K562 (cell line): Measurements from ENCODE around the gene CACNA1C. TPM values are rescaled to one million over a fixed set of nuclear protein-coding genes. Genes with fewer than 3 reads are reported as not detected.

Source experiments
- ATAC-seq: fragments of 200-7000 bp; cut with Tn5 transposase; 3 replicates; pipeline ENCODE4 v1.9.1; 2020; ENCODE audit warnings: moderate library complexity
- BruUV-seq: library from RNA; stranded (reverse); fragments of 400-500 nt; replicated peaks from 2 replicates; lab custom pipeline; 2021; lab: Mats Ljungman, UMichigan
- CTCF ChIA-PET: fragments of 300-600 bp; formaldehyde crosslinking; extraction: SDS; loops from one replicate; lab custom pipeline; 2021; ENCODE audit warnings: low intra/inter-chr PET ratio; lab: Yijun Ruan, JAX
- POLR2A ChIA-PET: fragments of 300-600, 350-650 bp; sonication (Branson Sonifier 250); formaldehyde crosslinking; extraction: SDS; loops from one replicate; lab custom pipeline; 2021; ENCODE audit warnings: antibody characterized with exemption, inconsistent platforms; lab: Yijun Ruan, JAX
- DNase-seq, 4 experiments: peaks; one replicate each; pipeline versions ENCODE4 v3.0.0 to v3.0.0-alpha.2; 2011 to 2018; ENCODE audit warnings: low spot score in 3 of 4, mixed read lengths in 3 of 4; ENCODE audit errors: extremely low read depth in 1 of 4
- FAIRE-seq: peaks from 2 replicates; lab custom pipeline; 2011; peaks lifted over from hg19 to GRCh38; lab: Jason Lieb, UNC
- H2AFZ ChIP-seq: 2 replicates; pipeline ENCODE4 v1.6.0; 2011; ENCODE audit warnings: low read depth, low read length, control low read depth, inconsistent platforms
- H3K27ac ChIP-seq: fragments of 200-600 bp; 3 replicates; pipeline ENCODE4 v1.8.0; 2011; ENCODE audit warnings: low read depth, mild to moderate bottlenecking, control low read depth, inconsistent platforms, low read length, moderate library complexity, mixed read lengths; ENCODE audit errors: extremely low read depth
- H3K27me3 ChIP-seq, 2 experiments: fragments of 300-600 bp in 1 of 2; 2 replicates in 1 of 2; 3 replicates in 1 of 2; pipeline versions ENCODE4 v1.6.0 to v1.8.0; 2011; ENCODE audit warnings: inconsistent platforms in 2 of 2, low read length in 2 of 2, mild to moderate bottlenecking in 1 of 2, mixed read lengths in 1 of 2, moderate library complexity in 1 of 2; ENCODE audit not compliant: control insufficient read depth in 2 of 2, insufficient read depth in 2 of 2
- H3K36me3 ChIP-seq: fragments of 300-600 bp; 3 replicates; pipeline ENCODE4 v1.8.0; 2011; ENCODE audit warnings: mild to moderate bottlenecking, low read length, inconsistent platforms; ENCODE audit not compliant: control insufficient read depth, insufficient read depth
- H3K4me1 ChIP-seq, 2 experiments: fragments of 200-600 bp in 1 of 2; replicated peaks in 1 of 2; 2 replicates in 1 of 2; 3 replicates in 1 of 2; pipeline versions ENCODE4 v1.5.1 to v1.8.0; 2011; ENCODE audit warnings: inconsistent platforms in 2 of 2, low read length in 2 of 2, mild to moderate bottlenecking in 1 of 2, mixed read lengths in 1 of 2, moderate library complexity in 1 of 2; ENCODE audit not compliant: control insufficient read depth in 2 of 2, insufficient read depth in 2 of 2
- H3K4me2 ChIP-seq: 2 replicates; pipeline ENCODE4 v1.6.1; 2011; ENCODE audit warnings: low read length, control low read depth, inconsistent platforms, mixed read lengths; ENCODE audit not compliant: insufficient read depth
- H3K4me3 ChIP-seq: fragments of 200-600 bp; sonication (generic), shearing (Covaris generic); 2 replicates; pipeline ENCODE4 v1.5.1; 2016; ENCODE audit warnings: control low read depth, inconsistent platforms
- H3K79me2 ChIP-seq: fragments of 200-600 bp; 3 replicates; pipeline ENCODE4 v1.8.0; 2011; ENCODE audit warnings: low read length, inconsistent platforms; ENCODE audit not compliant: control insufficient read depth, insufficient read depth
- H3K9ac ChIP-seq, 2 experiments: 2 replicates each; pipeline versions ENCODE4 v1.6.0 to v1.6.1; 2011; ENCODE audit warnings: low read depth in 2 of 2, low read length in 2 of 2, control low read depth in 1 of 2, inconsistent platforms in 1 of 2, mild to moderate bottlenecking in 1 of 2, mixed read lengths in 1 of 2; ENCODE audit not compliant: insufficient read depth in 1 of 2
- H3K9me1 ChIP-seq: one replicate; pipeline ENCODE4 v1.6.0; 2011; ENCODE audit warnings: inconsistent platforms, mild to moderate bottlenecking, low read length, moderate library complexity; ENCODE audit not compliant: control insufficient read depth, insufficient read depth
- H3K9me3 ChIP-seq: replicated peaks from 2 replicates; pipeline ENCODE4 v1.5.1; 2011; ENCODE audit warnings: low read depth, low read length, inconsistent platforms; ENCODE audit not compliant: control insufficient read depth, insufficient read depth
- H4K20me1 ChIP-seq: replicated peaks from 2 replicates; pipeline ENCODE4 v1.6.1; 2011; ENCODE audit warnings: low read length, inconsistent platforms, mixed read lengths; ENCODE audit not compliant: control insufficient read depth, insufficient read depth
- GABPA ChIP-seq: fragments of 200-800 bp; sonication (Bioruptor generic); conservative IDR thresholded peaks from 2 replicates; pipeline ENCODE4 v1.6.1; 2016; ENCODE audit warnings: low read depth, missing genetic modification characterization, missing compliant biosample characterization
- HEY1 ChIP-seq: fragments of 250-450 bp; sonication (Bioruptor Pico); IDR thresholded peaks from 2 replicates; pipeline ENCODE4 v1.5.0; 2020; ENCODE audit warnings: mild to moderate bottlenecking, moderate library complexity, borderline replicate concordance
- SLC30A9 ChIP-seq: fragments of 250-450 bp; sonication (Bioruptor Pico); IDR thresholded peaks from 2 replicates; pipeline ENCODE4 v1.8.0; 2022; ENCODE audit warnings: mild to moderate bottlenecking, moderate library complexity
- ZNF75A ChIP-seq: fragments of 450-650 bp; formaldehyde crosslinking; IDR thresholded peaks from 2 replicates; pipeline ENCODE4 v1.4.0; 2020; ENCODE audit warnings: mild to moderate bottlenecking
- ZNF77 ChIP-seq: fragments of 250-450 bp; sonication (Bioruptor Pico); IDR thresholded peaks from 2 replicates; pipeline ENCODE4 v1.5.0; 2020
- WGBS: fragments of 100-300 bp; shearing (Covaris generic); methylation state at CpG from one replicate; pipeline ENCODE4 v1.1.6; 2016; ENCODE audit warnings: low coverage, mixed read lengths; ENCODE audit not compliant: insufficient coverage; ENCODE audit errors: missing lambda C conversion rate; 5-methylcytosine and 5-hydroxymethylcytosine counted together
- in situ Hi-C: fragments of 300-500 bp; cut with MboI; formaldehyde crosslinking; loops from 4 replicates; pipeline ENCODE4 v1.15.0; 2018; ENCODE audit warnings: inconsistent platforms, mixed read lengths
- intact Hi-C: fragments of 100-400 bp; cut with micrococcal nuclease; formaldehyde crosslinking; loops from 2 replicates; pipeline ENCODE4 v1.14.2; 2022
- polyA plus RNA-seq, 8 experiments: library from polyadenylated mRNA; depleted of rRNA in 4 of 8; stranded (reverse) in 5 of 8; unstranded in 3 of 8; fragments of >200 nt; fragmentation: Nextera tagmentation in 2 of 8; fragmentation: Illumina TruSeq in 1 of 8; extraction: Ambion mirVana in 2 of 8; extraction: Trizol in 1 of 8; gene quantifications; 2 replicates each; pipeline versions ENCODE4 v1.2.1 to v1.2.3, GENCODE V29; 2011 to 2014; ENCODE audit warnings: inconsistent platforms in 1 of 8, missing spikeins in 1 of 8
- total RNA-seq, 7 experiments: library from RNA; depleted of rRNA in 6 of 7; stranded (reverse); fragments of >200 nt in 6 of 7; fragmentation: Illumina TruSeq in 2 of 7; extraction: Trizol in 2 of 7; gene quantifications; 2 replicates each; pipeline versions ENCODE4 v1.2.1 to v1.2.3, GENCODE V29; 2011 to 2021; ENCODE audit warnings: low replicate concordance in 1 of 7
- TF ChIP-seq, protein P1 (sequence below): fragments of 250-450 bp; sonication (Bioruptor Pico); IDR thresholded peaks from 2 replicates; pipeline ENCODE4 v1.5.0; 2021; ENCODE audit warnings: mild to moderate bottlenecking, moderate library complexity

Gene CACNA1C
- total and polyA plus RNA-seq, 9 of the 15 experiments (the other 6 are each of a cell fraction or from before 2014, with no cell fraction given), result not detected

- no TSS peak for BruUV-seq
- Histone ChIP-seq H4K20me1 (no peaks in the 10 kb centered on the region), H3K9ac (no peak overlapping the region), H3K27me3 (no peaks in the 10 kb centered on the region), H3K4me1 (peaks cover 3 to 22% of the 10 kb centered on the region in 2 experiments; a peak in 3 of 5 replicates), H3K4me2 (no peak overlapping the region), H3K9me3 (no peaks in the 10 kb centered on the region), H2AFZ (no peak overlapping the region), H3K36me3 (no peaks in the 10 kb centered on the region), H3K4me3 (no peak overlapping the region), H3K9me1 (no peaks in the 10 kb centered on the region), H3K79me2 (no peaks in the 10 kb centered on the region), H3K27ac (no peak overlapping the region; the same call in 2 of the 3 replicates)
- WGBS, result 6% methylated on average over 4 of the region's 5 CpGs
- CTCF ChIA-PET, result no interaction called here
- no peak for FAIRE-seq
- no peak for ATAC-seq
- TF ChIP-seq ZNF75A (CRISPR knock-in tag) (no peak), ZNF77 (CRISPR knock-in tag) (no peak), SLC30A9 (CRISPR knock-in tag) (no peak), HEY1 (CRISPR knock-in tag) (no peak), GABPA (tag) (peak; percentile 54)
- TF ChIP-seq, protein P1, sequence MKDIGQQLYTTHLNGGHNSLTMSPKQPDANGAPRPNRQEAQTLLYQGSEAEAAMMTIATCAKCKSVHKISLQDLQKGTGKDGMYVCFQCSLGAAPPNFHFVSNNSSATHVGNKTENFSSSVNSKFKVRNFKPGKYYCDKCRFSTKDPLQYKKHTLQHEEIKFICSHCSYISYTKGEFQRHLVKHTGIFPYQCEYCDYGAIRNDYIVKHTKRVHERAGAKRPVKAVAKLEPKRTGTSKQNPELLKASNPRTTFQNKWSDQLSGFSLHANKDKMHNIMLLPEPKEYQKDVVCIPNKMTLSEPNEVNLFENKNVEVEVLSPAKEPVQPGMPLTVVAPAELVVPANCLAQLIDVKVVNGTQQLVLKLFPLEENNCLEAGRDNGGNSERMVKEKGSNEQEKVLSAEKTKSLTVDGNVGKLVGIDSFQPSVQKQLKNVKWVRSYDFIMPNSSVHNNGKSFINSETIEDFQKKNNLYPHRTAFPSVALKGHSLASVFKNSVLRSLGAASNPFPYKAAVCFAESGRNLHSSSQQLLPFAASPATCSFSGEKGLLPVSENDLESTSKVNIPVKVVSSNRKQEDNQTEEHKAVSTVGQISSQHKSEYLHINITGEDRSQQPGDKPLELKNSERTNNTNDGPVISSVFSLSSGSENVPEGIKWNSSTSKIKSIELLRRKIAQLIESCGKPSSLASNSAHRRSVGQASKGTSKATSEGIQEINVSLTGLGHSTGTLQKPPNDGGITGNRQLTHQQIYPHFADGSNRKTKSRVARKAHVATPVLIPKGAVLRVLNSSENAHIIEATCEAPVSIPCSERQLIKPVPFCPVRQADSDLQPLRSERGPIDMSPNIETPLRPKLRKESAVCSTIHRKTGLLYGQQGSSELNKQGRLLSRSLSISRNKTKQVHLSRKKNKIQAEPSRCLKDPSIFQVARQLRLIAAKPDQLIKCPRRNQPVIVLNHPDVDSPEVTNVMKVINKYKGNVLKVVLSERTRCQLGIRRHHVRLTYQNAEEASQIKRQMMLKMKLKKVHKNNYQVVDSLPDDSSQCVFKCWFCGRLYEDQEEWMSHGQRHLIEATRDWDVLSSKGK (CRISPR knock-in tag), result no peak
- in situ Hi-C loops, result no loop called here
- intact Hi-C loops, result no loop called here
- no peak for DNase-seq
- POLR2A ChIA-PET, result no interaction called here
Observed at GRCh38 chr12:2335109-2335508, 282.3 kb downstream of the CACNA1C start.
